SHP77 (cell line): ENCODE results near the gene CEP19.

ENCODE experiments used
- DNase-seq, 2 experiments: peaks; one replicate each; lab custom pipeline; 2025; lab: John Stamatoyannopoulos, UW

Gene CEP19

DNA sequence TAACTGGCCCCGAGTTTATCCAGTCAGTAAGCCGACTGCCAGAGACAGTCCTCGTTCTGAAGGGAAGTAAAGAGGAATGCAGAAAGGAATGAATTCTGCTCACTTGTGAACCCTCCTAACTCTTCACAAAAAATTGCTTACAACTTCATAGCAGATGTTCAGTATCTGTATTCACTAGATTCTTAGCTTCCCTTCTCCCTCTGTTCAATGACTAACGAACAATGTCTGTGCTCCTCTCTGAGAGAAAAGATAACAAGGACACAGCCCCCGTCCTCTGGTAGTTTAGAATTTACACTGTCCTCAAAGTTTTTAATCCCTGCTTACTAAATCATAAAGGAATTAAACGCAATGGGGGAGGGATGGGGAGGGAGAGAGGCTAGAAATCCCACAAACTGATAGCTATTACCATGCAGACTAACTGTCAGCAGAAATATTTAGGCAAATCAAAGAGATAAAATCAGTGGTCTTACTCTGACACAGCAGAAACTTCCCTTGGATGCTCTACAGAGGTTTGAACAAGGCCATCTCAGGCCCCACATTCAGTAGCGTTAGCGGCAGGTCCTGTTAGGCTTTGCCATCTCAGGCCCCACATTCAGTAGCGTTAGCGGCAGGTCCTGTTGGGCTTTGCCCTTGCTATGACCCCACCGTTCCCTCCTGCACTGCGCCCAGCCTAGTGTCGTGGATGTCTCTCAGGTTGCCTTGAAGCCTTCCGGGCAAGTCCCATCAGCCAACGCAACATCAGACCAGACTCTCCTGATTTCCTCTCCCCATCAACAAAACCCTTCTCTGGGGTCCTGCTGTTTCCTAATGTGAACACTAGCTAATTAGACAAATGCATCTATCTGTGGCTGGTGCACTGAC lies 49.1 kb downstream of the CEP19 start:
- no peak for DNase-seq

DNA sequence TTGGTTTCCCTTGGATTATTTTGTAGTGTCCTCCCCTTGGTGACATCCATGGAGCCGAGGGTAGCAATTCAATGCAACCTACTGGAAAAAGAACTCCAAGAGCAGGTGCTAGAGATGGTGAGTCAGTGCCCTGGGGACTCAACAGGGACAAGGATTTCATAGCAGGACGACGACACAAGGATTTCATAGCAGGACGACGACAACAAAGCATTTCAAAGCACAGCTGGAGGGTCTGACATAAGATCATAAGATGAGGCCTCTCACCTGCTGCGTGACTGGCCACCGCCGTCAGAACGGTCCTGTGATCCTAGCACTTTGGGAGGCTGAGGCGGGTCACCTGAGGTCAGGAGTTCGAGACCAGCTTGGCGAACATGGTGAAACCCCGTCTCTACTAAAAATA lies 50.0 kb downstream of the CEP19 start:
- DNase-seq: peak; percentile 63 to 76

DNA sequence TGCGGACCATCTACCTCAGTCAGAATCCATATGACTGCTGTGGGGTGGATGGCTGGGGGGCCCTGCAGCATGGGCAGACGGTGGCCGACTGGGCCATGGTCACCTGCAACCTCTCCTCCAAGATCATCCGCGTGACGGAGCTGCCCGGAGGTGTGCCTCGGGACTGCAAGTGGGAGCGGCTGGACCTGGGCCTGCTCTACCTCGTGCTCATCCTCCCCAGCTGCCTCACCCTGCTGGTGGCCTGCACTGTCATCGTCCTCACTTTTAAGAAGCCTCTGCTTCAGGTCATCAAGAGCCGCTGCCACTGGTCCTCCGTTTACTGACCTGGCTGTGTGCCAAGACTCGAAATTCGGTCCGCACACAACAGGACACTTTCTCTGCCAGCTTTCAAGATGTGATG lies 50.6 kb downstream of the CEP19 start:
- DNase-seq: peak; percentile 39 to 50

DNA sequence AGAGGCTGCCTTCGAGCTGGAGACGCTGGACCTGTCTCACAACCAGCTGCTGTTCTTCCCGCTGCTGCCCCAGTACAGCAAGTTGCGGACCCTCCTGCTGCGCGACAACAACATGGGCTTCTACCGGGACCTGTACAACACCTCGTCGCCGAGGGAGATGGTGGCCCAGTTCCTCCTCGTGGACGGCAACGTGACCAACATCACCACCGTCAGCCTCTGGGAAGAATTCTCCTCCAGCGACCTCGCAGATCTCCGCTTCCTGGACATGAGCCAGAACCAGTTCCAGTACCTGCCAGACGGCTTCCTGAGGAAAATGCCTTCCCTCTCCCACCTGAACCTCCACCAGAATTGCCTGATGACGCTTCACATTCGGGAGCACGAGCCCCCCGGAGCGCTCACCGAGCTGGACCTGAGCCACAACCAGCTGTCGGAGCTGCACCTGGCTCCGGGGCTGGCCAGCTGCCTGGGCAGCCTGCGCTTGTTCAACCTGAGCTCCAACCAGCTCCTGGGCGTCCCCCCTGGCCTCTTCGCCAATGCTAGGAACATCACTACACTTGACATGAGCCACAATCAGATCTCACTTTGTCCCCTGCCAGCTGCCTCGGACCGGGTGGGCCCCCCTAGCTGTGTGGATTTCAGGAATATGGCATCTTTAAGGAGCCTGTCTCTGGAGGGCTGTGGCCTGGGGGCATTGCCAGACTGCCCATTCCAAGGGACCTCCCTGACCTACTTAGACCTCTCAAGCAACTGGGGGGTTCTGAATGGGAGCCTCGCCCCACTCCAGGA lies 51.5 kb downstream of the CEP19 start:
- DNase-seq: peak; percentile 14 to 60

DNA sequence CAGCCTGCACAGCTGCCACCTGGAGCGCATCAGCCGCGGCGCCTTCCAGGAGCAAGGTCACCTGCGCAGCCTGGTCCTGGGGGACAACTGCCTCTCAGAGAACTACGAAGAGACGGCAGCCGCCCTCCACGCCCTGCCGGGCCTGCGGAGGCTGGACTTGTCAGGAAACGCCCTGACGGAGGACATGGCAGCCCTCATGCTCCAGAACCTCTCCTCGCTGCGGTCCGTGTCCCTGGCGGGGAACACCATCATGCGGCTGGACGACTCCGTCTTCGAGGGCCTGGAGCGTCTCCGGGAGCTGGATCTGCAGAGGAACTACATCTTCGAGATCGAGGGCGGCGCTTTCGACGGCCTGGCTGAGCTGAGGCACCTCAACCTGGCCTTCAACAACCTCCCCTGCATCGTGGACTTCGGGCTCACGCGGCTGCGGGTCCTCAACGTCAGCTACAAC lies 52.1 kb downstream of the CEP19 start:
- no peak for DNase-seq
